NB4 (cell line): ENCODE measurements around the gene CIC.
"Not testable (repeated sequence)": the region's sequence is repeated elsewhere in the genome, so short reads cannot be mapped to it uniquely, and the experiment has no call there.

ENCODE experiments used
- CTCF ChIP-seq: IDR thresholded peaks from one replicate; pipeline ENCODE4 v1.5.1; 2012; ENCODE audit warnings: low read depth, low read length
- POLR2A ChIP-seq: IDR thresholded peaks from 2 replicates; pipeline ENCODE4 v1.6.1; 2011; ENCODE audit warnings: mild to moderate bottlenecking; ENCODE audit not compliant: insufficient read length; ENCODE audit errors: extremely low read depth

DNA sequence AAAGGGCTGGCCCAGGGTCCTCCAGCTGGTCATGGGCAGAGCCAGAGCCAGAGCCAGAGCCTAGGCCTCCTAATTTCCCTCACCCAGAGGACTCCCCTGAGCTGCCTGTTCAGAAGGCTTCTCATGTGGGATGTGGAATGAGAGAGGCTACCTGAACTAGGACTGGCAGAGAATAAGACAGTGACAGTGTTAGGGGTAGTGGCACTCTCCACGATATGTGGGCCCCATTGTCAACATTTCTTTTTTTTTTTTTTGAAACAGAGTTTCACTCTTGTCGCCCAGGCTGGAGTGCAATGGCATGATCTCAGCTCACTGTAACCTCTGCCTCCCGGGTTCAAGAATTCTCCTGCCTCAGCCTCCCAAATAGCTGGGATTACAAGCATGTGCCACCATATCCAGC is 62.3 kb downstream of the CIC start:
- TF ChIP-seq CTCF, POLR2A: not testable (repeated sequence)
